OCI-LY1 (cell line): ENCODE results near the gene EOMES.

Source experiments
- H2AFZ ChIP-seq: fragments of 200-600 bp; sonication (generic), shearing (Covaris generic); 2 replicates; pipeline ENCODE4 v1.6.0; 2014; ENCODE audit warnings: antibody characterized with exemption, mild to moderate bottlenecking, low read length
- H3F3A ChIP-seq: fragments of 200-600 bp; sonication (generic), shearing (Covaris generic); 2 replicates; pipeline ENCODE4 v1.6.0; 2014; ENCODE audit warnings: mild to moderate bottlenecking, antibody characterized with exemption, low read length, moderate library complexity; ENCODE audit not compliant: insufficient read depth
- H3K27ac ChIP-seq: fragments of 200-600 bp; sonication (generic); 2 replicates; pipeline ENCODE4 v1.5.1; 2014; ENCODE audit warnings: low read length, mixed run types, mild to moderate bottlenecking, low read depth; ENCODE audit not compliant: poor library complexity, severe bottlenecking
- H3K27me3 ChIP-seq: fragments of 200-600 bp; sonication (generic); 2 replicates; pipeline ENCODE4 v1.6.0; 2014; ENCODE audit warnings: antibody characterized with exemption, mild to moderate bottlenecking, low read length, moderate library complexity; ENCODE audit not compliant: insufficient read depth
- H3K36me3 ChIP-seq: fragments of 200-600 bp; sonication (generic); 2 replicates; pipeline ENCODE4 v1.6.1; 2014; ENCODE audit warnings: mild to moderate bottlenecking, antibody characterized with exemption, low read length, moderate library complexity, mixed read lengths; ENCODE audit not compliant: insufficient read depth
- H3K4me1 ChIP-seq: fragments of 200-600 bp; sonication (generic); 2 replicates; pipeline ENCODE4 v1.5.1; 2014; ENCODE audit warnings: mild to moderate bottlenecking, low read length, moderate library complexity; ENCODE audit not compliant: insufficient read depth, severe bottlenecking
- H3K4me2 ChIP-seq: fragments of 200-600 bp; sonication (generic), shearing (Covaris generic); 2 replicates; pipeline ENCODE4 v1.6.1; 2014; ENCODE audit warnings: low read length
- H3K4me3 ChIP-seq: fragments of 200-600 bp; sonication (generic); 2 replicates; pipeline ENCODE4 v1.5.1; 2014; ENCODE audit warnings: low read length, low read depth, mild to moderate bottlenecking, mixed read lengths; ENCODE audit not compliant: poor library complexity, severe bottlenecking
- H3K79me2 ChIP-seq: fragments of 200-600 bp; shearing (Covaris generic); 2 replicates; pipeline ENCODE4 v1.6.1; 2016; ENCODE audit warnings: mixed run types, low read length, mixed read lengths; ENCODE audit not compliant: insufficient read depth
- H3K9ac ChIP-seq: fragments of 200-600 bp; sonication (generic), shearing (Covaris generic); 2 replicates; pipeline ENCODE4 v1.6.1; 2014; ENCODE audit warnings: mild to moderate bottlenecking, low read length, mixed read lengths
- H3K9me2 ChIP-seq: fragments of 200-600 bp; sonication (generic), shearing (Covaris generic); 2 replicates; pipeline ENCODE4 v1.6.1; 2014; ENCODE audit warnings: low read depth, mild to moderate bottlenecking, low read length, mixed read lengths
- H3K9me3 ChIP-seq: fragments of 200-600 bp; shearing (Covaris generic); 2 replicates; pipeline ENCODE4 v1.6.1; 2014; ENCODE audit warnings: low read length, mixed read lengths
- H4K20me1 ChIP-seq: fragments of 200-600 bp; sonication (generic), shearing (Covaris generic); 2 replicates; pipeline ENCODE4 v1.6.0; 2016; ENCODE audit warnings: mild to moderate bottlenecking, low read length; ENCODE audit not compliant: insufficient read depth
- CTCF ChIP-seq: fragments of 200-600 bp; sonication (generic), shearing (Covaris generic); IDR thresholded peaks from 2 replicates; pipeline ENCODE4 v1.5.1; 2017; ENCODE audit warnings: mild to moderate bottlenecking, antibody characterized with exemption, low read length, moderate library complexity, mixed read lengths
- EZH2 ChIP-seq: fragments of 200-600 bp; sonication (generic), shearing (Covaris generic); IDR thresholded peaks from 2 replicates; pipeline ENCODE4 v1.8.0; 2017; ENCODE audit warnings: borderline replicate concordance, mixed run types, mild to moderate bottlenecking, antibody characterized with exemption, low read length, moderate library complexity, mixed read lengths

Gene EOMES

DNA sequence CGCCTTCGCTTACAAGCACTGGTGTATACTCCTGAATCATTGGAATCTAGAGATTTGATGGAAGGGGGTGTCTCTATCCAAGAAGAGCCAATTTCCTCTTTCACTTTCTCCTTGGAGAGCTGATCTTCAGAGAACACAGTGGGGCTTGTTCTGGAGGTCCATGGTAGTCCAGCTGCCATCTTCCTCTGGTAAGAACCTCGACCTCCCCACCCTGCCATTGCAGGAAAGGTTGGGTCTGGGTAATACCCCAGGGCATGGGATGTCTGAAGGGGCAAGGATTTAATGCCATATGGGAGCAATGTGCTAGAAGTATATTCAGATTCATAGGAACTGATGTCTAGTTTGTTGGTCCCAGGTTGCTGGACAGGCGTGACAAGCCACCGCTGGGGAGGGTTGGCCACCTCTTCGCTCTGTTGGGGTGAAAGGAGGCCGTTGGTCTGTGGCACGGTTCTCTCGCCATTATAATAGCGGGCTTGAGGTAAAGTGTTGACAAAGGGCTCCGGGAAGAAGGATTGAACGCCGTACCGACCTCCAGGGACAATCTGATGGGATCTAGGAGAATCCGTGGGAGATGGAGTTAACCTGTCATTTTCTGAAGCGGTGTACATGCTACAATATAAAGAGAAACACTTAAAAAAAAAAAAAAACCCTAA is 4.8 kb downstream of the EOMES start:
- Histone ChIP-seq H3K4me1 (no peaks in the 10 kb centered on the region), H3F3A (no peaks in the 10 kb centered on the region), H3K9me2 (no peaks in the 10 kb centered on the region), H3K36me3 (no peaks in the 10 kb centered on the region), H3K79me2 (no peaks in the 10 kb centered on the region), H3K9me3 (no peaks in the 10 kb centered on the region), H3K4me3 (no peak overlapping the region), H4K20me1 (no peaks in the 10 kb centered on the region), H3K9ac (no peak overlapping the region), H2AFZ (no peak overlapping the region), H3K27me3 (no peaks in the 10 kb centered on the region), H3K27ac (no peak overlapping the region), H3K4me2 (no peak overlapping the region)
- TF ChIP-seq CTCF = no peak
- no peak for TF ChIP-seq EZH2

DNA sequence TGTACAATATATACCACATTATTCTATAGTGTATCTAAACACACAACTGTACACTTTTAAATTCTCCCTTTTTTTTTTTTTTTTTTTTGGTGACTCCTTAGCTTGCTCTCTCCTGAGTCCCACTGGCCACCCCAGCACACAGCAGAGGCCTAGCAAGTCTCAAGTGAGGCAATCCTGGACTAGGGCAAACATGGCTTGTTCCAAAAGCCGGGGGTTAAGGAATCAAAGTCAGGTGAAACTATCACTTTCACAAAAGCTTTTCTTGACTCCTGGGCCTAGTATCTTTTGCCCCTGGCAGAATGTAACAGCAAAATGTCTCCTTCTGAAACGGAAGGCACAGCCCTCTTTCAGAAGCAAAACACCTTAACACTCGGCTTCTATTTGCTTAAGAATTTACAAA is 5.8 kb downstream of the EOMES start:
- H3K79me2 ChIP-seq = no peaks in the 10 kb centered on the region
- H3K9me2 ChIP-seq = no peaks in the 10 kb centered on the region
- no peaks in the 10 kb centered on the region for H3K9me3 ChIP-seq
- TF ChIP-seq CTCF (no peak), EZH2 (no peak)
- H3K27me3 ChIP-seq = no peaks in the 10 kb centered on the region
- H2AFZ ChIP-seq = no peak overlapping the region
- H3K36me3 ChIP-seq = no peaks in the 10 kb centered on the region
- H4K20me1 ChIP-seq = no peaks in the 10 kb centered on the region
- no peak overlapping the region for H3K4me2 ChIP-seq
- H3K4me1 ChIP-seq = no peaks in the 10 kb centered on the region
- H3K9ac ChIP-seq = no peak overlapping the region
- H3K27ac ChIP-seq = no peak overlapping the region
- no peak overlapping the region for H3K4me3 ChIP-seq
- no peaks in the 10 kb centered on the region for H3F3A ChIP-seq

GRCh38 chr3:27715863-27716262 is 6.3 kb downstream of the EOMES start:
- Histone ChIP-seq H3K27ac (no peak overlapping the region), H3K4me2 (no peak overlapping the region), H3F3A (no peaks in the 10 kb centered on the region), H3K4me3 (no peak overlapping the region), H3K27me3 (no peaks in the 10 kb centered on the region), H3K9ac (no peak overlapping the region), H2AFZ (no peak overlapping the region), H3K36me3 (no peaks in the 10 kb centered on the region), H3K9me3 (no peaks in the 10 kb centered on the region), H3K4me1 (no peaks in the 10 kb centered on the region), H3K9me2 (no peaks in the 10 kb centered on the region), H3K79me2 (no peaks in the 10 kb centered on the region), H4K20me1 (no peaks in the 10 kb centered on the region)
- TF ChIP-seq EZH2 = no peak
- TF ChIP-seq CTCF = no peak
